ENCODE data around the gene LYAR.

Gene LYAR

GRCh38 chr4:4302416-4302815 is 12.5 kb upstream of the LYAR start:
- TF ChIP-seq NFIC (IDR thresholded peaks at IDR 0.05) (no peak), ZBTB7A (IDR thresholded peaks at IDR 0.05; ENCODE audit: low read depth) (no peak), RAD21 (IDR thresholded peaks at IDR 0.05; ENCODE audit: low read depth) (no peak), FOXM1 (IDR thresholded peaks at IDR 0.05; ENCODE audit: borderline replicate concordance, low read depth) (no peak), EGR1 (IDR thresholded peaks at IDR 0.05) (no peak), TAF1 (IDR thresholded peaks at IDR 0.05; ENCODE audit: low read depth) (no peak), USF1 (IDR thresholded peaks at IDR 0.05) (no peak), TEAD4 (IDR thresholded peaks at IDR 0.05) (no peak), YY1 (IDR thresholded peaks at IDR 0.05; ENCODE audit: low read depth) (no peak), REST (IDR thresholded peaks at IDR 0.05; ENCODE audit: low read depth) (no peak), CEBPB (IDR thresholded peaks at IDR 0.05) (no peak), CREB1 (IDR thresholded peaks at IDR 0.05; ENCODE audit: low read depth) (no peak), MAX (IDR thresholded peaks at IDR 0.05) (no peak), TCF12 (IDR thresholded peaks at IDR 0.05; ENCODE audit: low read depth) (no peak), EP300 (IDR thresholded peaks at IDR 0.05; ENCODE audit: borderline replicate concordance) (no peak)

- no peak for TF ChIP-seq RAD21 (IDR thresholded peaks at IDR 0.05; ENCODE audit: low read depth)
- no peak for TF ChIP-seq CEBPB (IDR thresholded peaks at IDR 0.05)
- no peak for TF ChIP-seq USF1 (IDR thresholded peaks at IDR 0.05)
- no peak for TF ChIP-seq TAF1 (IDR thresholded peaks at IDR 0.05; ENCODE audit: low read depth)
- TF ChIP-seq TEAD4 (IDR thresholded peaks at IDR 0.05), result no peak
- no peak for TF ChIP-seq REST (IDR thresholded peaks at IDR 0.05; ENCODE audit: low read depth)
- TF ChIP-seq CREB1 (IDR thresholded peaks at IDR 0.05; ENCODE audit: low read depth), result no peak
- no peak for TF ChIP-seq NFIC (IDR thresholded peaks at IDR 0.05)
- no peak for TF ChIP-seq EGR1 (IDR thresholded peaks at IDR 0.05)
- TF ChIP-seq YY1 (IDR thresholded peaks at IDR 0.05; ENCODE audit: low read depth), result no peak
- no peak for TF ChIP-seq MAX (IDR thresholded peaks at IDR 0.05)
- TF ChIP-seq FOXM1 (IDR thresholded peaks at IDR 0.05; ENCODE audit: borderline replicate concordance, low read depth), result no peak
These were observed 12.0 kb upstream of the LYAR start for GRCh38 chr4:4302001-4302400.

GRCh38 chr4:4299006-4299405 is 9.1 kb upstream of the LYAR start:
- TF ChIP-seq FOXM1 (IDR thresholded peaks at IDR 0.05; ENCODE audit: borderline replicate concordance, low read depth) (no peak), TEAD4 (IDR thresholded peaks at IDR 0.05) (no peak), ZBTB7A (IDR thresholded peaks at IDR 0.05; ENCODE audit: low read depth) (no peak), YY1 (IDR thresholded peaks at IDR 0.05; ENCODE audit: low read depth) (no peak), REST (IDR thresholded peaks at IDR 0.05; ENCODE audit: low read depth) (no peak), CEBPB (IDR thresholded peaks at IDR 0.05) (no peak), TCF12 (IDR thresholded peaks at IDR 0.05; ENCODE audit: low read depth) (no peak), MAX (IDR thresholded peaks at IDR 0.05) (no peak), USF1 (IDR thresholded peaks at IDR 0.05) (no peak), EGR1 (IDR thresholded peaks at IDR 0.05) (no peak), TAF1 (IDR thresholded peaks at IDR 0.05; ENCODE audit: low read depth) (no peak), CREB1 (IDR thresholded peaks at IDR 0.05; ENCODE audit: low read depth) (no peak), EP300 (IDR thresholded peaks at IDR 0.05; ENCODE audit: borderline replicate concordance) (no peak), RAD21 (IDR thresholded peaks at IDR 0.05; ENCODE audit: low read depth) (no peak)
